OCI-LY1 (cell line): ENCODE results near the gene DUSP7.
A peak's percentile ranks its signal among the peaks of the same experiment; 100 is the strongest.

Experiments
- CTCF ChIP-seq: fragments of 200-600 bp; sonication (generic), shearing (Covaris generic); IDR thresholded peaks from 2 replicates; pipeline ENCODE4 v1.5.1; 2017; ENCODE audit warnings: mild to moderate bottlenecking, antibody characterized with exemption, low read length, moderate library complexity, mixed read lengths
- EZH2 ChIP-seq: fragments of 200-600 bp; sonication (generic), shearing (Covaris generic); IDR thresholded peaks from 2 replicates; pipeline ENCODE4 v1.8.0; 2017; ENCODE audit warnings: borderline replicate concordance, mixed run types, mild to moderate bottlenecking, antibody characterized with exemption, low read length, moderate library complexity, mixed read lengths

DNA sequence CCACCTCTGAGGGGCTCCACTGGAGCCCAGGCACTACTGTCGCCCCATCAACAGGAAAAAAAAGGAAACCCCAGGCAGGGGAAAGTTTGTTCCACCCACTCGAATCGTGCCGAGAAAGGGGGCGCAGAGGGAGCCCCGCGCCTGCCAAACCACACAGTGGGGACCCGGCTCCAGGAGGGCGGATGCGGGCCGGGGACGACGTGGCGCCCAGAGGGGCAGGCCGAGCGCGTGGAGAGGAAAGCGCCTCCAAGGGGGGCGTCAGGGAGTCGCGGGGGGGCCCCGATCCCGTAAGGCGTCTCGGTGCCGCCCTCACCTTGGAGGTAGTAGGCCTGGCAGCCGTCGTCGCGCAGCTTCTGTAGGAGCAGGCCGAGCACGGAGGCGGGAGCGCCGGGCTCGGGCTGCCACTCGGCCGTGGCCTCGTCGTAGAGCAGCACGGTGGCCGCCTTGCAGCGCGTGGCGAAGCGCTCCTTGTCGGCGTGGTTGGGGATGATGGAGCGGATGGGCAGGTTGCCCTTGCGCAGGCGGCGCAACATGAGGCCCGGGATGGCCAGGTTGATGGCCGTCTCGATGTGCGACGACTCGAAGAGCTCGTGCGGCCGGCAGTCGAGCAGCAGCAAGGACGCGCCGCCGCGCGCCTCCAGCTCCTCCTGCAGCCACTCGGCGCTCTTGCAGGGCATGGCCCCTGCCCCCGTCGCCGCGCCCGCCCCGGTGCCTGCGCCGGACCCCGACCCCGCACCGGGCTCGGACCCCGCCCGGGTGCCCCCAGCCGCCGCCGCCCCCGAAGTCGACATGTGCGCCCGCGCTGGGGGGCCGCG is 627 bp downstream of the DUSP7 start:
- TF ChIP-seq CTCF = 0 out of 2 replicates have a peak, but pooled peaks have one; percentile 4
- no peak for TF ChIP-seq EZH2
